ENCODE data around the gene HOXD3.

DNA sequence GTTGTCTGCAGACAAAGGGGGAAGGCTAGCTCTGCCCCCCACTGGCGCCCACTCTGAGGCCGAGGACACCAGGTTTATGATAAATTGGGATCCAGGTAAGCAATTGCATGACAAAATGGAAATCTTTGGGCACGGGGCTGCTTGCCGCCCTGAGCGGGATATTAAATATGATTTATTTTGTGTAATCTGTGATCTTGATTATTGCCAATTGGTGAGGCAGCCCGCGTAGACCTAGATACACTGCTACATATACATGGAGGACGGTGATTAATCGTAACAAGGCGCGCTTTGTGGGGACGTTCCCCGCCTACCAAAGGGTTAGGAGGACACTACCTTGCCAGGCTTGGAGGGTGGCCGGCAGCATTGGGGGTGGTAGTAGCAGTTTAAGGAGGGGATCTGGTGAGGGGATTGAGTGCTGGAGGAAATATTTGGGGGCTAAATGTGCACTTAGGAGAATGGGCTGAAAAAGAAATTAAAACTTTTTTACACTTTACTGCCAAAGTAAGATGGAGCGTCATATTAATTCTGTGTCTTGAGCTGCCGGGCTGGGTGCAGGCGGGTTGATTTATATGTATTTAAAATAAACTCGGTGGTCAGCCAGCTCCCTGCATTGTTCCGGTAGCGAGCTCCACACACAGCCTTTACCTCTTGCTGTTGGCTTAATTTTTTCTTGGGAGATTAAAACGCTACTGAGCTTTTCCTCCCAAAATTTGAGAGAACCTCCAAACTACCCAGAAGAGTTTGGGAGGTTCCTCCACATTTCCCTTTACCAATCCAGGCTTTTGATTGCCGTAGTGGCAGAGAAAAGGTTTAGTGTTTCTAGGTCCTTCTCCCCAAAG is 4.1 kb downstream of the HOXD3 start:
- TF ChIP-seq EP300 (IDR thresholded peaks at IDR 0.05) (no peak), CTCF (IDR thresholded peaks at IDR 0.05) (no peak), POLR2AphosphoS5 (IDR thresholded peaks at IDR 0.05) (no peak), POLR2A (IDR thresholded peaks at IDR 0.05) (no peak)

All from upper lobe of left lung (tissue), 4 donors.